Hepatocyte (in vitro differentiated cells): Measurements from ENCODE around the gene CYP4F22. TPM values are rescaled to one million over a fixed set of nuclear protein-coding genes. Genes with fewer than 3 reads are reported as not detected.

Experiments used
- DNase-seq: peaks from one replicate; pipeline ENCODE4 v3.0.0-alpha.2; 2016; ENCODE audit warnings: low spot score
- H2AFZ ChIP-seq: fragments of 200-600 bp; sonication (generic); 2 replicates; pipeline ENCODE4 v1.6.0; 2016; ENCODE audit warnings: antibody characterized with exemption, mild to moderate bottlenecking
- H3K27ac ChIP-seq: fragments of 200-600 bp; sonication (generic); 2 replicates; pipeline ENCODE4 v1.5.1; 2016; ENCODE audit warnings: mild to moderate bottlenecking
- H3K27me3 ChIP-seq: fragments of 200-600 bp; sonication (generic); 2 replicates; pipeline ENCODE4 v1.6.1; 2016
- H3K36me3 ChIP-seq: fragments of 200-600 bp; sonication (generic); replicated peaks from 2 replicates; pipeline ENCODE4 v1.5.1; 2016; ENCODE audit warnings: low read depth; ENCODE audit not compliant: insufficient read depth
- H3K4me1 ChIP-seq: fragments of 200-600 bp; sonication (generic); 2 replicates; pipeline ENCODE4 v1.5.1; 2016; ENCODE audit warnings: mild to moderate bottlenecking, moderate library complexity; ENCODE audit not compliant: insufficient read depth
- H3K4me2 ChIP-seq: fragments of 200-600 bp; sonication (generic); 2 replicates; pipeline ENCODE4 v1.6.0; 2016
- H3K4me3 ChIP-seq: fragments of 200-600 bp; sonication (generic); 2 replicates; pipeline ENCODE4 v1.5.1; 2016; ENCODE audit warnings: mild to moderate bottlenecking
- H3K79me2 ChIP-seq: fragments of 200-600 bp; sonication (generic); 2 replicates; pipeline ENCODE4 v1.6.0; 2017; ENCODE audit warnings: mild to moderate bottlenecking
- H3K9me2 ChIP-seq: fragments of 200-600 bp; sonication (generic); replicated peaks from 2 replicates; pipeline ENCODE4 v1.6.0; 2017; ENCODE audit warnings: mild to moderate bottlenecking; ENCODE audit not compliant: insufficient read depth
- H3K9me3 ChIP-seq: fragments of 200-600 bp; sonication (generic); 2 replicates; pipeline ENCODE4 v1.5.1; 2016; ENCODE audit warnings: low read depth, mild to moderate bottlenecking
- H4K20me1 ChIP-seq: fragments of 200-600 bp; sonication (generic); 2 replicates; pipeline ENCODE4 v1.6.0; 2016; ENCODE audit warnings: mild to moderate bottlenecking; ENCODE audit not compliant: insufficient read depth, poor library complexity, severe bottlenecking
- EZH2 ChIP-seq: fragments of 200-600 bp; sonication (generic); IDR thresholded peaks from 2 replicates; pipeline ENCODE4 v1.6.1; 2016; ENCODE audit warnings: antibody characterized with exemption, mild to moderate bottlenecking, borderline replicate concordance
- EZH2phosphoT487 ChIP-seq: fragments of 200-600 bp; sonication (generic); IDR thresholded peaks from one replicate; pipeline ENCODE4 v1.6.1; 2018; ENCODE audit warnings: antibody characterized with exemption, mild to moderate bottlenecking, low read depth, moderate library complexity; ENCODE audit not compliant: unreplicated experiment, severe bottlenecking
- WGBS: methylation state at CpG from one replicate; pipeline ENCODE4 v1.1.6; 2016; ENCODE audit warnings: low lambda C conversion rate; ENCODE audit errors: missing lambda C conversion rate; 5-methylcytosine and 5-hydroxymethylcytosine counted together
- polyA plus RNA-seq: library from polyadenylated mRNA; unstranded; fragments of >200 nt; fragmentation: Nextera tagmentation; extraction: Ambion mirVana; gene quantifications from 2 replicates; pipeline ENCODE4 v1.2.1, GENCODE V29; 2016
- total RNA-seq: library from RNA; depleted of rRNA; stranded (reverse); fragments of >200 nt; gene quantifications from 2 replicates; pipeline ENCODE4 v1.2.3, GENCODE V29; 2014
- TF ChIP-seq, protein P1 (sequence below): fragments of 200-600 bp; sonication (generic); IDR thresholded peaks from 2 replicates; pipeline ENCODE4 v1.5.1; 2016; ENCODE audit warnings: antibody characterized with exemption, mild to moderate bottlenecking; ENCODE audit not compliant: poor library complexity

The CYP4F22 gene
- total RNA-seq (not detected in 2 replicates), polyA plus RNA-seq (not detected in 2 replicates)

DNA sequence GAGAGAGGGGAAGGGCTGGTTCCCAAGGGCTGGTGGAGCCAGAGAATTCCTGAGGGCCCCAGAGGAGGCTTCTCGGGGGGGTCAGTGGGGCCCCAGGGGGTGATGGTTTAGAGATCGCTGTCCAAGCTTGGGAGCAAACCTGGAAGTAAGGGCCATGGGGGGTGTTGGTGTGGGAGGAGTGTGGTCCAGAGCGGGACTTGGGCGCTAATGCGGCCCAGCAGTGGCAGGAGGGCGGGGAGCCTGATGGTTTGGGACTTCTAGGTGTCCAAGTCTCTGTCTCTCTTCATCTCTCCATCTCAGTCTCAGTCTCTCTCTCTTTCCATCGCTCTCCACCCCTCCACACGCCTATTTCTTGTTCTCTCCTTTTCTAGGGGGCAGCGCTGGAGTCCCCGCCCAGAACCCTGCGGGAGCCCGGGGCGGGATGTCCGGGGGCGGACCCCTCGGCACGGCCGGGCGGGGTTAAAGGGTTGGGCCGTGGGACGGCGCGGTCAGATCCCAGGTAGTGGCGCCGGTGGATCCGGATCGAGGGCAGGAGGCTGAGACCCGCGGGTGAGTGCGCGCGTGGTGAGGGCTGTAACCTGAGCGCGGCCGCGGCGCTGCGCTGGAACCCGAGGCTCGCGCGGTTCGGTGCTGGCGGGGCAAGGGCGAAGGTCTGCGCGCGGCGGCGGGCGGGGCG lies at the start of gene CYP4F22:
CYP4F22 (plus strand) TSS at position 491 of the 676 bp plus-strand sequence. CDS start 16,812 bp downstream, outside the sequence.
- no peak for DNase-seq
- H3K36me3 ChIP-seq, result no peaks in the 10 kb centered on the region
- no peaks in the 10 kb centered on the region for H4K20me1 ChIP-seq
- no peak within 1 kb of the TSS for H2AFZ ChIP-seq
- no peak for TF ChIP-seq EZH2
- TF ChIP-seq, protein P1, sequence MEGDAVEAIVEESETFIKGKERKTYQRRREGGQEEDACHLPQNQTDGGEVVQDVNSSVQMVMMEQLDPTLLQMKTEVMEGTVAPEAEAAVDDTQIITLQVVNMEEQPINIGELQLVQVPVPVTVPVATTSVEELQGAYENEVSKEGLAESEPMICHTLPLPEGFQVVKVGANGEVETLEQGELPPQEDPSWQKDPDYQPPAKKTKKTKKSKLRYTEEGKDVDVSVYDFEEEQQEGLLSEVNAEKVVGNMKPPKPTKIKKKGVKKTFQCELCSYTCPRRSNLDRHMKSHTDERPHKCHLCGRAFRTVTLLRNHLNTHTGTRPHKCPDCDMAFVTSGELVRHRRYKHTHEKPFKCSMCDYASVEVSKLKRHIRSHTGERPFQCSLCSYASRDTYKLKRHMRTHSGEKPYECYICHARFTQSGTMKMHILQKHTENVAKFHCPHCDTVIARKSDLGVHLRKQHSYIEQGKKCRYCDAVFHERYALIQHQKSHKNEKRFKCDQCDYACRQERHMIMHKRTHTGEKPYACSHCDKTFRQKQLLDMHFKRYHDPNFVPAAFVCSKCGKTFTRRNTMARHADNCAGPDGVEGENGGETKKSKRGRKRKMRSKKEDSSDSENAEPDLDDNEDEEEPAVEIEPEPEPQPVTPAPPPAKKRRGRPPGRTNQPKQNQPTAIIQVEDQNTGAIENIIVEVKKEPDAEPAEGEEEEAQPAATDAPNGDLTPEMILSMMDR, result no peak
- TF ChIP-seq EZH2phosphoT487, result no peak
- no peaks in the 10 kb centered on the region for H3K9me2 ChIP-seq
- no peaks in the 10 kb centered on the region for H3K4me1 ChIP-seq
- H3K27ac ChIP-seq, result no peak within 1 kb of the TSS
- no peaks in the 10 kb centered on the region for H3K79me2 ChIP-seq
- no peaks in the 10 kb centered on the region for H3K9me3 ChIP-seq
- no peak within 1 kb of the TSS for H3K4me2 ChIP-seq
- WGBS, result 94% methylated on average over 20 of the region's 52 CpGs
- H3K27me3 ChIP-seq, result no peaks in the 10 kb centered on the region
- H3K4me3 ChIP-seq, result no peak within 1 kb of the TSS

DNA sequence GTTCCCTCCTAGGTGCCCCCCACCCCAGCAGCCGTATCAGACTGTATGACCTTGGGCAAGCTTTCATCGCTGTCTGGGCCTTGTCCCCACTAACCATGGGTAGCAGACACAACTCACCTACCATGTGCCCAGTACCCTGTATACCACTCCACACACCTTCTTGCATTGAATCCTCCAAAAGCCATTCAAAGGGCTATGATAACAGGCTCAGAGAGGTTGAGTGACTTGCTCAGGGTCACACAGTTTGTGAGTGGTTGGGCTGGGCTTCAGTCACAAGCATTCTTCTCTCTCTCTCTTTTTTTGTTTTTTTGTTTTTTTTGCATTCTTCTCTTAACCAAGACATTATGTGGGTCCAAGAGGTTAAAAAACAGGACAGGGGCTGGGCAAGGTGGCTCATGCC lies 46.6 kb upstream of the CYP4F22 start:
- peaks cover 45% of the 10 kb centered on the region for H3K27me3 ChIP-seq
- H3K9me2 ChIP-seq, result no peaks in the 10 kb centered on the region
- H3K79me2 ChIP-seq, result no peaks in the 10 kb centered on the region
- 46% methylated on average over 2 of the region's 2 CpGs for WGBS
- H3K4me3 ChIP-seq, result no peak overlapping the region
- H3K4me2 ChIP-seq, result no peak overlapping the region
- no peaks in the 10 kb centered on the region for H3K9me3 ChIP-seq
- H2AFZ ChIP-seq, result no peak overlapping the region
- TF ChIP-seq EZH2, result no peak
- no peak overlapping the region for H3K27ac ChIP-seq
- H3K4me1 ChIP-seq, result no peaks in the 10 kb centered on the region
- no peak for DNase-seq
- H3K36me3 ChIP-seq, result no peaks in the 10 kb centered on the region
- no peaks in the 10 kb centered on the region for H4K20me1 ChIP-seq

- no peaks in the 10 kb centered on the region for H3K79me2 ChIP-seq
- H3K4me3 ChIP-seq, result no peak overlapping the region
- no peaks in the 10 kb centered on the region for H3K9me3 ChIP-seq
- WGBS, result 66% methylated on average over 23 of the region's 25 CpGs
- no peaks in the 10 kb centered on the region for H3K9me2 ChIP-seq
- peaks cover 41% of the 10 kb centered on the region for H3K27me3 ChIP-seq
- H3K27ac ChIP-seq, result no peak overlapping the region
- H3K4me2 ChIP-seq, result no peak overlapping the region
- H2AFZ ChIP-seq, result no peak overlapping the region
- no peaks in the 10 kb centered on the region for H3K36me3 ChIP-seq
- H4K20me1 ChIP-seq, result no peaks in the 10 kb centered on the region
- H3K4me1 ChIP-seq, result no peaks in the 10 kb centered on the region
- no peak for DNase-seq
- no peak for TF ChIP-seq EZH2
- no peak for TF ChIP-seq EZH2phosphoT487
- TF ChIP-seq, protein P1, result no peak
Observed at GRCh38 chr19:15463861-15464371, 44.4 kb upstream of the CYP4F22 start.
